Activated T-cell treated with anti-CD3 and anti-CD28 coated beads, Interleukin-2, amount 50 U/mL, for 72 hours (primary cell): ENCODE data around the gene PCBD1. TPM values are rescaled to one million over a fixed set of nuclear protein-coding genes. Genes with fewer than 3 reads are reported as not detected.
"Not testable (repeated sequence)": the region's sequence is repeated elsewhere in the genome, so short reads cannot be mapped to it uniquely, and the experiment has no call there.

Experiments
- ATAC-seq, 2 donors: fragments of 150-1000 bp; cut with Tn5 transposase; replicated peaks in 1 of 2; 2 replicates each; pipeline ENCODE4 v1.10.0; 2021; ENCODE audit warnings: moderate library complexity in 2 of 2, mild to moderate bottlenecking in 1 of 2
- DNase-seq, 2 donors: peaks; one replicate each; pipeline ENCODE4 v3.0.0; 2021 to 2022; ENCODE audit warnings: mixed read lengths in 1 of 2
- H3K27ac Mint-ChIP-seq: one replicate; pipeline ENCODE4 v1.8.0; 2022; ENCODE audit warnings: mild to moderate bottlenecking, moderate library complexity, mixed read lengths
- H3K27me3 Mint-ChIP-seq: one replicate; pipeline ENCODE4 v1.8.0; 2022; ENCODE audit warnings: low read depth, mixed read lengths
- H3K36me3 Mint-ChIP-seq, 2 donors: one replicate each; pipeline ENCODE4 v1.8.0; 2022; ENCODE audit warnings: mixed read lengths in 2 of 2, mild to moderate bottlenecking in 1 of 2; ENCODE audit not compliant: insufficient read depth in 2 of 2
- H3K4me1 Mint-ChIP-seq: one replicate; pipeline ENCODE4 v1.8.0; 2022; ENCODE audit warnings: low read depth, mixed read lengths
- H3K4me3 Mint-ChIP-seq, 2 donors: one replicate each; pipeline ENCODE4 v1.8.0; 2022; ENCODE audit warnings: mild to moderate bottlenecking in 2 of 2, mixed read lengths in 2 of 2, moderate library complexity in 2 of 2
- H3K9me3 Mint-ChIP-seq, 2 donors: one replicate each; pipeline ENCODE4 v1.8.0; 2022; ENCODE audit warnings: mixed read lengths in 2 of 2
- total RNA-seq, 2 donors: library from RNA; stranded (reverse); gene quantifications; one replicate each; pipeline ENCODE4 v1.2.3, GENCODE V29; 2022

PCBD1 gene
- total RNA-seq, 2 donors from 2014 or later: 40.3 to 49.1 TPM

- DNase-seq, H3K27me3 Mint-ChIP-seq, ATAC-seq, H3K4me3 Mint-ChIP-seq, H3K9me3 Mint-ChIP-seq, H3K27ac Mint-ChIP-seq: not testable (repeated sequence)
- Mint-ChIP-seq H3K36me3 (peaks cover 9 to 26% of the 10 kb centered on the region in 2 donors), H3K4me1 (peaks cover 38% of the 10 kb centered on the region)
Observed at GRCh38 chr10:70861495-70862197, 26.7 kb downstream of the PCBD1 start.

DNA sequence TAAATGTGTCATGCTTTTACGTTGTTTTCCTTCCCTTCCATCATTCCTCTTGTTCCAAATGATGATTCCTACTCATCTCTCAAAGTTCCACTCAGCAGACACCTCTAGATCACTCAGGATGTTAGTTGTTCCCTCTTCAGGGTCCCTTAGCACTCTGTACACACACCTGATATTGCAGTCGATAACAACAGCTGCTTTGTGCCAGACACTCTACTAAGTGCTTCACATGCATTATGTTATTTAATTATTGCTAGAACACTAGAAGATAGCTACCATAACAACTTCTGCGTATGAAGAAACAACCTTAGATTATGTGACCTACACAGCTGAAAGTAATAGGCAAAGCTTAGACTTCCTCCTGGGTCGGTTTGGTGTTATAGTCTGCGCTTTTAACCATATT lies 29.6 kb downstream of the PCBD1 start:
- Mint-ChIP-seq H3K27ac (no peak overlapping the region), H3K4me1 (peaks cover 27% of the 10 kb centered on the region), H3K4me3 (no peak overlapping the region), H3K36me3 (peaks cover 5 to 25% of the 10 kb centered on the region in 2 donors), H3K9me3 (no peaks in the 10 kb centered on the region), H3K27me3 (no peaks in the 10 kb centered on the region)
- ATAC-seq (no peak), DNase-seq (no peak)

GRCh38 chr10:70856454-70856853 lies 31.9 kb downstream of the PCBD1 start:
- Mint-ChIP-seq H3K27me3 (no peaks in the 10 kb centered on the region), H3K4me1 (peaks cover 14% of the 10 kb centered on the region), H3K4me3 (no peak overlapping the region), H3K36me3 (peaks cover 14 to 29% of the 10 kb centered on the region in 2 donors), H3K27ac (peak overlapping the region; percentile 45), H3K9me3 (no peaks in the 10 kb centered on the region)
- ATAC-seq: no peak
- DNase-seq: no peak

GRCh38 chr10:70853457-70853856 lies 34.9 kb downstream of the PCBD1 start:
- no peak for ATAC-seq
- no peak overlapping the region for H3K4me3 Mint-ChIP-seq
- no peak for DNase-seq
- peaks cover 12 to 26% of the 10 kb centered on the region in 2 donors for H3K36me3 Mint-ChIP-seq
- no peaks in the 10 kb centered on the region for H3K27me3 Mint-ChIP-seq
- peaks cover 35% of the 10 kb centered on the region for H3K4me1 Mint-ChIP-seq
- H3K27ac Mint-ChIP-seq: peak overlapping the region; percentile 7
- H3K9me3 Mint-ChIP-seq: no peaks in the 10 kb centered on the region

GRCh38 chr10:70853038-70853437 lies 35.3 kb downstream of the PCBD1 start:
- Mint-ChIP-seq H3K27ac (peak overlapping the region; percentile 7), H3K4me3 (no peak overlapping the region)

DNA sequence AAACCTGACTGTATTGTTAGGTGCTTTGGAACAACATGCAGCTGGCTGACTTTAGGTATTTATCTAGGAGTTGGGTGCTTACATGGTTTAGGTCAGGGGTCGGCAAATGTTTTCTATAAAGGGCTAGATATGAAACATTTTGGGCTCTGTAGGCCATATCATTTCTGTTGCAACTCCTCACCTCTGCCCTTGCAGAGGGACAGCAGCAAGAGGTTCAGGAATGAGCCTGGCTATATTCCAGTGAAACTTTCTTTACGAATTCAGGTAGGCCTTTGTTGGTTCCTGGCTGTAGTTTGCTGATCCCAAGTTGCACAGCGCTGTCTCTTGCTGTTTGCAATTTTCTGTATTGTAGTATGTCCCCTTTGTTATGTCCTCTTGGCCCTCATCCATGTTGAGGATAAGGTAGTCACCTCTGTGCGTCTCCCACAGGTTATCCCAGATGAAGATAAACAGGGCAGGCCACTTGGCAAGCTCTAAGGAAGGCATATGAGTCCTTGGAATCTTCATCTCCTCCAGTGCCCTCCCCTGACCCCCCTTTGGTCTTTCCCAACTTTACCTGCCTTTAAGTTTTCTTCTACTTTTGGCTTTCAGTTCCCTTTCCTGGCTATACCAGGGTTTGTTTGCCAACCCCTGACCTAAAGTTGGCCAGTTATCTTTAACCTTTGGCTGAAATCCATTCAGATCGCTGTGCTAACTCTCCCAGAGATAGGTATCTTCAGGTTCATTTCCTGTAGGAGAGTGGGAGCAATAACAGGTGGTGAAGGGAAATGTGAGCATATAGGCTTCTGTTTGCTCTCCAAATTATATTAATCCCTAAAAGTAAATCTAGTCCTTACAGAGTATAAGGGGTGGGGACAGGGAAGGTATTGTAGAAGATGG lies 36.5 kb downstream of the PCBD1 start:
- H3K36me3 Mint-ChIP-seq: peaks cover 14 to 30% of the 10 kb centered on the region in 2 donors
- no peak overlapping the region for H3K4me3 Mint-ChIP-seq
- H3K9me3 Mint-ChIP-seq: no peaks in the 10 kb centered on the region
- no peaks in the 10 kb centered on the region for H3K27me3 Mint-ChIP-seq
- DNase-seq (no peak), ATAC-seq (no peak)
- H3K27ac Mint-ChIP-seq: no peak overlapping the region
- H3K4me1 Mint-ChIP-seq: peaks cover 47% of the 10 kb centered on the region

More at GRCh38 chr10:70853038-70853437, 35.3 kb downstream of the PCBD1 start:
- Mint-ChIP-seq H3K27me3 (no peaks in the 10 kb centered on the region), H3K36me3 (peaks cover 12 to 24% of the 10 kb centered on the region in 2 donors), H3K4me1 (peaks cover 37% of the 10 kb centered on the region), H3K9me3 (no peaks in the 10 kb centered on the region)
- DNase-seq (no peak), ATAC-seq (no peak)

GRCh38 chr10:70850097-70850496 lies 38.3 kb downstream of the PCBD1 start:
- Mint-ChIP-seq H3K36me3 (peaks cover 14 to 31% of the 10 kb centered on the region in 2 donors), H3K27ac (no peak overlapping the region), H3K4me3 (no peak overlapping the region), H3K4me1 (peaks cover 44% of the 10 kb centered on the region), H3K9me3 (no peaks in the 10 kb centered on the region), H3K27me3 (no peaks in the 10 kb centered on the region)
- DNase-seq (no peak), ATAC-seq (no peak)

GRCh38 chr10:70849582-70850016 lies 38.8 kb downstream of the PCBD1 start:
- no peak overlapping the region for H3K27ac Mint-ChIP-seq
- ATAC-seq (no peak), DNase-seq (no peak)
- no peak overlapping the region for H3K4me3 Mint-ChIP-seq
- H3K9me3 Mint-ChIP-seq: no peaks in the 10 kb centered on the region
- H3K36me3 Mint-ChIP-seq: peaks cover 14 to 32% of the 10 kb centered on the region in 2 donors
- peaks cover 49% of the 10 kb centered on the region for H3K4me1 Mint-ChIP-seq
- H3K27me3 Mint-ChIP-seq: no peaks in the 10 kb centered on the region

- no peaks in the 10 kb centered on the region for H3K9me3 Mint-ChIP-seq
- H3K36me3 Mint-ChIP-seq: peaks cover 18 to 37% of the 10 kb centered on the region in 2 donors
- H3K4me3 Mint-ChIP-seq: peak overlapping the region; percentile 52 to 84
- H3K27ac Mint-ChIP-seq: peak overlapping the region; percentile 94
- no peaks in the 10 kb centered on the region for H3K27me3 Mint-ChIP-seq
- ATAC-seq (peak; percentile 86 to 91), DNase-seq (no peak)
- H3K4me1 Mint-ChIP-seq: peaks cover 66% of the 10 kb centered on the region
Observed at GRCh38 chr10:70847659-70848360, 40.6 kb downstream of the PCBD1 start.

- peaks cover 16 to 35% of the 10 kb centered on the region in 2 donors for H3K36me3 Mint-ChIP-seq
- ATAC-seq (no peak), DNase-seq (no peak)
- H3K27me3 Mint-ChIP-seq: no peaks in the 10 kb centered on the region
- no peak overlapping the region for H3K4me3 Mint-ChIP-seq
- H3K27ac Mint-ChIP-seq: no peak overlapping the region
- H3K9me3 Mint-ChIP-seq: no peaks in the 10 kb centered on the region
- peaks cover 72% of the 10 kb centered on the region for H3K4me1 Mint-ChIP-seq
Observed at GRCh38 chr10:70846795-70847194, 41.6 kb downstream of the PCBD1 start.

DNA sequence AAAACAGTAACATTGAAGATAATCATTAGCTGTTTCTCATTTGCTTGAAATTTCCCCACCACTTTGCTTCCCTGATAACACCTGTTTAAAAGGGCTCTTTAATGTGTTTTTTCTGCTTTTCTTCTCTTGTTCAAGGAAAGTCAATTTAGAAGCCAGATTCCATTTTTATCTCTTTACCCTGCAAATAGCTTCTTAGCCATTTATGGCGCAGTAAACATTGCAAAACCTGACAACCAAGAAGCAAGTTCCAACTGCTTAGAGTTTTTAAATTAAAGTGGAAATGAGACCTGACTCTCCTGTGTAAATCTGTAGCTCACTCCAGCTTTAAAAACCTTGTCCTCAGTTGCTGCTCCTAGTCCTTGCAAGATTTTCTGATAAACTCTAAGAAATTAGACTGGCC lies 42.5 kb downstream of the PCBD1 start:
- H3K4me1 Mint-ChIP-seq: peaks cover 82% of the 10 kb centered on the region
- no peak for ATAC-seq
- H3K27me3 Mint-ChIP-seq: no peaks in the 10 kb centered on the region
- no peak for DNase-seq
- H3K4me3 Mint-ChIP-seq: peak overlapping the region in 1 of 2 donors; percentile 13
- peak overlapping the region; percentile 12 for H3K27ac Mint-ChIP-seq
- H3K9me3 Mint-ChIP-seq: no peaks in the 10 kb centered on the region
- peaks cover 11 to 34% of the 10 kb centered on the region in 2 donors for H3K36me3 Mint-ChIP-seq

GRCh38 chr10:70845256-70845655 lies 43.1 kb downstream of the PCBD1 start:
- peak overlapping the region; percentile 68 for H3K27ac Mint-ChIP-seq

More at GRCh38 chr10:70845256-70845655, 43.1 kb downstream of the PCBD1 start:
- DNase-seq (no peak), ATAC-seq (no peak)
- Mint-ChIP-seq H3K27me3 (no peaks in the 10 kb centered on the region), H3K4me1 (peaks cover 84% of the 10 kb centered on the region), H3K36me3 (peaks cover 12 to 36% of the 10 kb centered on the region in 2 donors), H3K9me3 (no peaks in the 10 kb centered on the region), H3K4me3 (peak overlapping the region in 1 of 2 donors; percentile 10)
